ENCODE measurements around the gene AIMP1. TPM values are rescaled to one million over a fixed set of nuclear protein-coding genes. Genes with fewer than 3 reads are reported as not detected.

Gene AIMP1
- total RNA-seq, 1 experiment from 2014 or later, result 15.5 TPM

Other genes with a start within 250 kb of the AIMP1 start
- 11.1 and 16.2 TPM in 2 replicates for gene TBCK, start 341 bp upstream of the AIMP1 start, total RNA-seq (2014; rRNA removed; shearing (Covaris generic))
- not detected in 2 replicates for gene GIMD1, start 52.2 kb downstream of the AIMP1 start, total RNA-seq (2014; rRNA removed; shearing (Covaris generic))

All from HT-29 (cell line).